ENCODE results near the gene TSEN34. TPM values are rescaled to one million over a fixed set of nuclear protein-coding genes. Genes with fewer than 3 reads are reported as not detected.
A peak's percentile ranks its signal among the peaks of the same experiment; 100 is the strongest.
"Not testable (repeated sequence)": the region's sequence is repeated elsewhere in the genome, so short reads cannot be mapped to it uniquely, and the experiment has no call there.

Gene TSEN34
- total RNA-seq, 2 experiments from 2014 or later = 8.3 to 12.1 TPM

GRCh38 chr19:54201172-54201701, 10.1 kb downstream of the TSEN34 start:
- Mint-ChIP-seq H3K4me3 (peak overlapping the region; percentile 97), H3K36me3 (ENCODE audit: low read depth) (peaks cover 56% of the 10 kb centered on the region), H3K9me3 (ENCODE audit: low read depth) (no peaks in the 10 kb centered on the region), H3K27ac (peak overlapping the region; percentile 100), H3K27me3 (no peaks in the 10 kb centered on the region), H3K4me1 (peaks cover 48% of the 10 kb centered on the region)
- intact Hi-C loops (cut with DNase I, micrococcal nuclease) = loop anchor here (1.0 to 5.0 kb wide), 7 partner anchors 9 to 1056 kb away; partner anchors contain the start of genes CNOT3 (in 1 of the 2), LENG1 (in 1 of the 2), LENG8 (in 1 of the 2) and NDUFA3 (in 1 of the 2)
- DNase-seq = peak; percentile 19
- ChIA-PET POLR2A (interaction anchor here (0.6 to 3.8 kb wide), 4 partner anchors 10 to 64 kb away, joined by 5 to 75 read pairs (median 10); partner anchors contain the start of genes CNOT3, MBOAT7 and TSEN34), CTCF (interaction anchor here (1.3 kb wide), 1 partner anchor 12 kb away, joined by 3 read pairs; the partner anchor contains the start of gene MBOAT7)
- ATAC-seq = no peak

DNA sequence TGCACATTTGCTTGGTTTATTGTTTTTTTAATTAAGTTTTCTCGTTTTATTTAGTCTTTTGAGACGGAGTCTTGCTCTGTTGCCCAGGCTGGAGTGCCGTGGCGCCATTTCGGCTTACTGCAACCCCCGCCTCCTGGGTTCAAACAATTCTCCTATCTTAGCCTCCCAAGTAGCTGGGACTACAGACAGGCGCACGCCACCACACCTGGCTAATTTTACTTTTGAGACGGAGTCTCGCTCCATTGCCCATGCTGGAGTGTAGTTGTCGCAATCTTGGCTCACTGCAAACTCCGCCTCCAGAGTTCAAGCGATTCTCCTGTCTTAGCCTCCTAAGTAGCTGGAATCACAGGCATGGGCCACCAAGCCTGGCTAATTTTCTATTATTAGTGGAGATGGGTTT, 10.9 kb downstream of the TSEN34 start:
- Mint-ChIP-seq H3K4me3 (peak overlapping the region; percentile 97), H3K27me3 (no peaks in the 10 kb centered on the region), H3K4me1 (peaks cover 55% of the 10 kb centered on the region), H3K36me3 (ENCODE audit: low read depth) (peaks cover 63% of the 10 kb centered on the region), H3K9me3 (ENCODE audit: low read depth) (no peaks in the 10 kb centered on the region), H3K27ac (peak overlapping the region; percentile 100)
- CTCF ChIA-PET = no interaction called here
- POLR2A ChIA-PET = interaction anchor here (3.8 kb wide), 1 partner anchor 11 kb away, joined by 75 read pairs; the partner anchor contains the start of genes MBOAT7 and TSEN34
- no peak for ATAC-seq
- no peak for DNase-seq
- intact Hi-C loops (cut with DNase I, micrococcal nuclease) = loop anchor here (1.0 to 5.0 kb wide), 7 partner anchors 8 to 1055 kb away; partner anchors contain the start of genes CNOT3 (in 1 of the 2), LENG1 (in 1 of the 2), LENG8 (in 1 of the 2) and NDUFA3 (in 1 of the 2)

- POLR2A ChIA-PET = interaction anchor here (0.9 to 3.8 kb wide), 2 partner anchors 8 to 13 kb away, joined by 3 to 75 read pairs; partner anchors contain the start of genes MBOAT7 and TSEN34
- peaks cover 73% of the 10 kb centered on the region for H3K36me3 Mint-ChIP-seq (ENCODE audit: low read depth)
- peak overlapping the region; percentile 100 for H3K27ac Mint-ChIP-seq
Observed at GRCh38 chr19:54203151-54203611, 12.1 kb downstream of the TSEN34 start.

GRCh38 chr19:54204767-54205468, 13.8 kb downstream of the TSEN34 start:
- ChIA-PET POLR2A (interaction anchor here (0.6 to 5.3 kb wide), 2 partner anchors 15 to 106 kb away, joined by 3 to 32 read pairs; partner anchors contain the start of genes MBOAT7 and TSEN34), CTCF (interaction anchor here (1.0 to 1.7 kb wide), 2 partner anchors 11 to 15 kb away, joined by 3 to 5 read pairs; partner anchors contain the start of gene MBOAT7)
- DNase-seq (no peak), ATAC-seq (no peak)
- Mint-ChIP-seq H3K4me1 (peaks cover 78% of the 10 kb centered on the region), H3K4me3 (peak overlapping the region; percentile 97), H3K27ac (peak overlapping the region; percentile 70), H3K9me3 (ENCODE audit: low read depth) (no peaks in the 10 kb centered on the region), H3K36me3 (ENCODE audit: low read depth) (peaks cover 79% of the 10 kb centered on the region), H3K27me3 (no peaks in the 10 kb centered on the region)
- intact Hi-C loops (cut with DNase I, micrococcal nuclease) = loop anchor here (5.0 kb wide), 3 partner anchors 48 to 1052 kb away; partner anchors contain the start of genes LENG1 (in 1 of the 2), PPP6R1 (in 1 of the 2) and ZNF761 (in 1 of the 2)

More at GRCh38 chr19:54203151-54203611, 12.1 kb downstream of the TSEN34 start:
- intact Hi-C loops (cut with DNase I, micrococcal nuclease) = loop anchor here (5.0 kb wide), 3 partner anchors 46 to 1054 kb away; partner anchors contain the start of genes LENG1 (in 1 of the 2), PPP6R1 (in 1 of the 2) and ZNF761 (in 1 of the 2)
- Mint-ChIP-seq H3K9me3 (ENCODE audit: low read depth) (no peaks in the 10 kb centered on the region), H3K4me1 (peaks cover 67% of the 10 kb centered on the region), H3K4me3 (peak overlapping the region; percentile 97), H3K27me3 (no peaks in the 10 kb centered on the region)
- CTCF ChIA-PET = no interaction called here
- ATAC-seq (no peak), DNase-seq (no peak)

GRCh38 chr19:54206030-54206830, 15.1 kb downstream of the TSEN34 start:
- no peaks in the 10 kb centered on the region for H3K9me3 Mint-ChIP-seq (ENCODE audit: low read depth)
- no peaks in the 10 kb centered on the region for H3K27me3 Mint-ChIP-seq
- H3K4me1 Mint-ChIP-seq = peaks cover 91% of the 10 kb centered on the region
- peak overlapping the region; percentile 62 for H3K27ac Mint-ChIP-seq
- ChIA-PET CTCF (interaction anchor here (1.7 kb wide), 1 partner anchor 17 kb away, joined by 5 read pairs; the partner anchor contains the start of gene MBOAT7), POLR2A (interaction anchor here (0.6 to 5.3 kb wide), 2 partner anchors 16 to 23 kb away, joined by 3 to 32 read pairs; partner anchors contain the start of genes MBOAT7 and TSEN34)
- DNase-seq (no peak), ATAC-seq (no peak)
- intact Hi-C loops (cut with DNase I, micrococcal nuclease) = no loop called here
- peak overlapping the region; percentile 97 for H3K4me3 Mint-ChIP-seq
- peaks cover 80% of the 10 kb centered on the region for H3K36me3 Mint-ChIP-seq (ENCODE audit: low read depth)

DNA sequence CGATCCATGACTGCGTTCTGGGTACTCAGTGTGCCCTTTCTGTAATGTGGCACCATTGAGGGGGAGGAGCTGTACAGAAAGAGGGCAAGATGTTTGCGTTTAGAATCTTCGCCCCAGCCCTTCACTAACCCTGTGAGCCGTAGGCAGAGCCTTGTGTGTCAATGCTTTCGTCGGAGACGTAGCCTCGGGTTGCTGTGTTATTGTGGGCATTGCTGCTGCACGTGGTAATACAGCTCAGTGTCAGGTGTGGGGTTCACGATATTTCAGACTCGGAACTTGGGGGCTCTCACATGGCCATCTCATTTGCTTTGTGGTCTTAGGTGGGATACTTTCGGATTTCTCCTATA, 15.7 kb downstream of the TSEN34 start:
- Mint-ChIP-seq H3K27ac (peak overlapping the region; percentile 65), H3K36me3 (ENCODE audit: low read depth) (peaks cover 75% of the 10 kb centered on the region), H3K27me3 (no peaks in the 10 kb centered on the region), H3K4me1 (peaks cover 93% of the 10 kb centered on the region), H3K9me3 (ENCODE audit: low read depth) (no peaks in the 10 kb centered on the region), H3K4me3 (peak overlapping the region; percentile 51)
- intact Hi-C loops (cut with DNase I, micrococcal nuclease) = no loop called here
- ATAC-seq (no peak), DNase-seq (peak; percentile 28)
- CTCF ChIA-PET = no interaction called here
- POLR2A ChIA-PET = interaction anchor here (5.3 kb wide), 1 partner anchor 17 kb away, joined by 32 read pairs; the partner anchor contains the start of genes MBOAT7 and TSEN34

DNA sequence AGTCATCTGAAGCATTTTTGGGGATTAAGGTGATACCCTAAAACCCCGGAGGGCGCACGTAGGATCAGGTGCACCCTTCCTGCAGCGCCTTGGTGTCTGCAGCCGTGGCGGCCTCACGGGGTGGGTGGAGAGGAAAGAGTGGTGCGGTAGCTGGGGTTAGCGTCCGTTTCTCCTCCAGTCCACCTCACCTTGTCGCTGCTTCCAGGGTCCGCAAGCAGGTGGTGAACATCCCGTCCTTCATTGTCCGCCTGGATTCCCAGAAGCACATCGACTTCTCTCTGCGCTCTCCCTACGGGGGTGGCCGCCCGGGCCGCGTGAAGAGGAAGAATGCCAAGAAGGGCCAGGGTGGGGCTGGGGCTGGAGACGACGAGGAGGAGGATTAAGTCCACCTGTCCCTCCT, 16.1 kb downstream of the TSEN34 start:
- intact Hi-C loops (cut with DNase I, micrococcal nuclease); H3K27me3 Mint-ChIP-seq; ATAC-seq; H3K9me3 Mint-ChIP-seq (ENCODE audit: low read depth): not testable (repeated sequence)
- H3K4me3 Mint-ChIP-seq = peak overlapping the region; percentile 51
- peaks cover 92% of the 10 kb centered on the region for H3K4me1 Mint-ChIP-seq
- H3K36me3 Mint-ChIP-seq (ENCODE audit: low read depth) = peaks cover 71% of the 10 kb centered on the region
- ChIA-PET CTCF (interaction anchor here (1.3 kb wide), 1 partner anchor 18 kb away, joined by 5 read pairs; the partner anchor contains the start of gene MBOAT7), POLR2A (interaction anchor here (1.1 to 5.3 kb wide), 3 partner anchors 8 to 17 kb away, joined by 4 to 32 read pairs (median 8); partner anchors contain the start of genes MBOAT7 and TSEN34)
- peak overlapping the region; percentile 65 for H3K27ac Mint-ChIP-seq
- DNase-seq = peak; percentile 23

DNA sequence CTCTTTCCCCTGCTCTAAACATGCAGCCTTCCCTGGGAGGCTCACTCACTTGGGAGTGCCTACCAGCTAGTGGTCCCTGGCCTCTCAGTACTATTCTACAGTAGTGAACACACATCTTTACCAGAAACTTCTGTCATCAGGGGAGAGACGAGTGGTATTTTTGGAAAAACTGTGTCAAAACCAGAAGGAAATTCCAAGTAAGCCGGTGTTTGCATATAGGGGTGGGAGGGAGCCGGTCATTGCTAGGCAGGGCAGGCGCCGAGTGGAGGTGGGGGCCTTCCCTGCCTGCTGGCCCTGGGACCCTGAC, 16.5 kb downstream of the TSEN34 start:
- no peaks in the 10 kb centered on the region for H3K9me3 Mint-ChIP-seq (ENCODE audit: low read depth)
- ChIA-PET POLR2A (interaction anchor here (0.6 to 5.3 kb wide), 7 partner anchors 9 to 92 kb away, joined by 3 to 32 read pairs (median 3); partner anchors contain the start of genes LENG1, MBOAT7, PRPF31 and TFPT), CTCF (interaction anchor here (1.3 kb wide), 1 partner anchor 18 kb away, joined by 5 read pairs; the partner anchor contains the start of gene MBOAT7)
- no peaks in the 10 kb centered on the region for H3K27me3 Mint-ChIP-seq
- peak overlapping the region; percentile 65 for H3K27ac Mint-ChIP-seq
- ATAC-seq (peak; percentile 18), DNase-seq (no peak)
- intact Hi-C loops (cut with DNase I, micrococcal nuclease) = no loop called here
- H3K4me3 Mint-ChIP-seq = peak overlapping the region; percentile 51
- H3K36me3 Mint-ChIP-seq (ENCODE audit: low read depth) = peaks cover 67% of the 10 kb centered on the region
- peaks cover 88% of the 10 kb centered on the region for H3K4me1 Mint-ChIP-seq

- intact Hi-C loops (cut with DNase I, micrococcal nuclease) = loop anchor here in 1 of 2 experiments (2.0 kb wide), 1 partner anchor 17 kb away; the partner anchor contains the start of gene TSEN34
- DNase-seq (peak; percentile 77), ATAC-seq (peak; percentile 31)
- H3K27ac Mint-ChIP-seq = peak overlapping the region; percentile 65
- no peaks in the 10 kb centered on the region for H3K27me3 Mint-ChIP-seq
- ChIA-PET POLR2A (interaction anchor here (0.6 to 5.3 kb wide), 8 partner anchors 9 to 93 kb away, joined by 3 to 32 read pairs (median 3); partner anchors contain the start of genes CNOT3, LENG1, MBOAT7 and PRPF31), CTCF (interaction anchor here (1.3 kb wide), 1 partner anchor 18 kb away, joined by 5 read pairs; the partner anchor contains the start of gene MBOAT7)
- H3K9me3 Mint-ChIP-seq (ENCODE audit: low read depth) = no peaks in the 10 kb centered on the region
- H3K4me1 Mint-ChIP-seq = peaks cover 82% of the 10 kb centered on the region
- H3K36me3 Mint-ChIP-seq (ENCODE audit: low read depth) = peaks cover 61% of the 10 kb centered on the region
- H3K4me3 Mint-ChIP-seq = peak overlapping the region; percentile 51
Observed at GRCh38 chr19:54207983-54208783, 17.1 kb downstream of the TSEN34 start.

Measured in activated CD4-positive, alpha-beta T cell treated with anti-CD3 and anti-CD28 coated beads for 36 hours (primary cell).